ENCODE results near the gene NONO. TPM values are rescaled to one million over a fixed set of nuclear protein-coding genes. Genes with fewer than 3 reads are reported as not detected.
"Not testable (repeated sequence)": the region's sequence is repeated elsewhere in the genome, so short reads cannot be mapped to it uniquely, and the experiment has no call there.

NONO gene
- total RNA-seq, 1 donor from 2014 or later, result 233 TPM

DNA sequence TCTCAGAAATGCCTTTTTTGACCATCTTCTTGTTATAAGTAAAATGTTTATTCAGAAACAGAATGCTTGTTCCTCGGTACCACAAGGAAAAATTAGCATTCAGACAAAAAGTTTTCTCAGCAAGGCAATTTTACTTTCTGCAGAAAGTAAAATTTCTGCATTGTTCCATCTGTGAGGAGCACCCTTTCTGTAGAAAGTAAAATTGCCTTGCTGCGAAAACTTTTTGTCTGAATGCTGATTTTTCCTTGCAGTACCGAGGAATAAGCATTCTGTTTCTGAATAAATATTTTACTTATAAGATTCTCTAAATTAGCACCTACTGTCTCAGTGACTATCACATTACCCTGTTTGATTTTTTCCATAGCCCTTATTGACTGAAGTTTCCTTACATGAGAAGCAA, 43.0 kb downstream of the NONO start:
- Histone ChIP-seq H3K36me3 (no peaks in the 10 kb centered on the region), H3K9me3 (no peaks in the 10 kb centered on the region), H3K27me3 (ENCODE audit: low read depth) (no peaks in the 10 kb centered on the region), H3K4me1 (no peaks in the 10 kb centered on the region), H3K27ac (no peak overlapping the region), H3K4me3 (no peak overlapping the region)
- TF ChIP-seq, protein P1, sequence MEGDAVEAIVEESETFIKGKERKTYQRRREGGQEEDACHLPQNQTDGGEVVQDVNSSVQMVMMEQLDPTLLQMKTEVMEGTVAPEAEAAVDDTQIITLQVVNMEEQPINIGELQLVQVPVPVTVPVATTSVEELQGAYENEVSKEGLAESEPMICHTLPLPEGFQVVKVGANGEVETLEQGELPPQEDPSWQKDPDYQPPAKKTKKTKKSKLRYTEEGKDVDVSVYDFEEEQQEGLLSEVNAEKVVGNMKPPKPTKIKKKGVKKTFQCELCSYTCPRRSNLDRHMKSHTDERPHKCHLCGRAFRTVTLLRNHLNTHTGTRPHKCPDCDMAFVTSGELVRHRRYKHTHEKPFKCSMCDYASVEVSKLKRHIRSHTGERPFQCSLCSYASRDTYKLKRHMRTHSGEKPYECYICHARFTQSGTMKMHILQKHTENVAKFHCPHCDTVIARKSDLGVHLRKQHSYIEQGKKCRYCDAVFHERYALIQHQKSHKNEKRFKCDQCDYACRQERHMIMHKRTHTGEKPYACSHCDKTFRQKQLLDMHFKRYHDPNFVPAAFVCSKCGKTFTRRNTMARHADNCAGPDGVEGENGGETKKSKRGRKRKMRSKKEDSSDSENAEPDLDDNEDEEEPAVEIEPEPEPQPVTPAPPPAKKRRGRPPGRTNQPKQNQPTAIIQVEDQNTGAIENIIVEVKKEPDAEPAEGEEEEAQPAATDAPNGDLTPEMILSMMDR (IDR thresholded peaks at IDR 0.05), result no peak
- no peak for DNase-seq
- intact Hi-C loops (cut with DNase I), result no loop called here
- ATAC-seq, result no peak

DNA sequence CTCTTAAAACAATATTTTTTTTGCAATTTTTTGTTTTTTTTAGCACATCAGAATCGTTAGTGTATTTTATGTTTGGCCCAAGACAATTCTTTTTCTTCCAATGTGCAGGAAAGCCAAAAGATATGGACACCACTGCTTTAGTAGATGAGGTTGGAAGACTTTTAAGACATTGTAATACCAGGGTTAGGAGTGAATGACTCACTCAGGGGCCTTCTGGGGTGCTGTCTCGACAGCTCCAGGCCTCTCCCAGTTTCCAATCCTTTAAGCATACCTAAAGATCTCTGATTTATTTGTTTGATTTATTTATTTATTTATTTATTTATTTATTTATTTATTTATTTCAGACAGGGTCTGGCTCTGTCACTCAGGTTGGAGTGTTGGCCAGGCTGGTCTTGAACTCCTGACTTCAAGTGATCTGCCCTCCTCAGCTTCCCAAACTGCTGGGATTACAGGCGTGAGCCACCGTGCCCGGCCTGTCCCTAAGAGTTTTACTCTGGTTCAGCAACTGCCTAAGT, 65.8 kb downstream of the NONO start:
- intact Hi-C loops (cut with DNase I), result not testable (repeated sequence)

DNA sequence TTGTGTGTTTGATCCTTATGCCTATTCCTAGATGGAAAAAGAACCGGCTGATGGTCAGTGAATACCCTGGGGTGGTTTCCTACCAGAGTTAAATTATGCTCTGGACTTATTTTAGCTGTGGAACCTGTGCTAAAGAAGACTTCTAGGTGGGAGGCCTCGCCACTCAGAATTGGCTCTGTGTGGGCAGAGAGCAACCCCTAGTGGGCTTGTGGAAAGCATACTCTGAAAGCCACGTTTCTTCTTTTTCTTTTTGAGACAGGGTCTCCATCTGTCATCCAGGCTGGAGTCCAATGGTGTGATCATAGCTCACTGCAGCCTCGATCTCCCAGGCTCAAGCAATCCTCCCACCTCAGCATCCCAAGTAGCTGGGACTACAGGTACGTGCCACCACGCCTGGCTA, 66.4 kb downstream of the NONO start:
- H3K4me1 ChIP-seq; H3K27ac ChIP-seq; ATAC-seq; H3K27me3 ChIP-seq (ENCODE audit: low read depth); H3K4me3 ChIP-seq; H3K9me3 ChIP-seq; DNase-seq; intact Hi-C loops (cut with DNase I); H3K36me3 ChIP-seq: not testable (repeated sequence)

More for the DNA sequence above, 65.8 kb downstream of the NONO start:
- ATAC-seq; H3K27ac ChIP-seq; H3K4me1 ChIP-seq; H3K27me3 ChIP-seq (ENCODE audit: low read depth); H3K9me3 ChIP-seq; H3K36me3 ChIP-seq; H3K4me3 ChIP-seq; DNase-seq: not testable (repeated sequence)

Other genes with a start within 250 kb of the NONO start
- gene SNX12, start 215.3 kb upstream of the NONO start, total RNA-seq, result 47.7 TPM
- gene FOXO4, start 187.8 kb upstream of the NONO start, total RNA-seq, result 34.7 TPM
- not detected for gene CXorf65, start 176.9 kb upstream of the NONO start, total RNA-seq
- gene IL2RG, start 172.1 kb upstream of the NONO start, total RNA-seq, result 33.1 TPM
- gene MED12, start 165.0 kb upstream of the NONO start, total RNA-seq, result 48.4 TPM
- gene NLGN3, start 138.8 kb upstream of the NONO start, total RNA-seq, result 1.3 TPM
- 1.7 TPM for gene GJB1, start 60.4 kb upstream of the NONO start, total RNA-seq
- 23.2 TPM for gene ZMYM3, start 29.5 kb upstream of the NONO start, total RNA-seq
- 1.4 TPM for gene ITGB1BP2, start 18.1 kb downstream of the NONO start, total RNA-seq
- 30.9 TPM for gene TAF1, start 82.7 kb downstream of the NONO start, total RNA-seq
- 149 TPM for gene OGT, start 249.5 kb downstream of the NONO start, total RNA-seq